Loucy (cell line): ENCODE measurements around the gene RPL39L.

Experiments used
- H2AFZ ChIP-seq: fragments of 200-600 bp; sonication (generic); 2 replicates; pipeline ENCODE4 v1.6.0; 2016; ENCODE audit warnings: antibody characterized with exemption, mild to moderate bottlenecking, low read length, moderate library complexity
- H3F3A ChIP-seq: fragments of 200-600 bp; 2 replicates; pipeline ENCODE4 v1.6.0; 2016; ENCODE audit warnings: antibody characterized with exemption, low read depth, mild to moderate bottlenecking
- H3K27me3 ChIP-seq: fragments of 200-600 bp; sonication (generic); 2 replicates; pipeline ENCODE4 v1.6.1; 2014; ENCODE audit warnings: low read length, mild to moderate bottlenecking; ENCODE audit not compliant: insufficient read depth, poor library complexity, severe bottlenecking
- H3K36me3 ChIP-seq: fragments of 200-600 bp; sonication (generic); 2 replicates; pipeline ENCODE4 v1.6.1; 2016; ENCODE audit warnings: low read length; ENCODE audit not compliant: insufficient read depth
- H3K4me1 ChIP-seq: fragments of 200-600 bp; sonication (generic); 2 replicates; pipeline ENCODE4 v1.5.1; 2014; ENCODE audit warnings: low read length, mild to moderate bottlenecking; ENCODE audit not compliant: insufficient read depth, poor library complexity, severe bottlenecking
- H3K4me2 ChIP-seq: fragments of 200-600 bp; sonication (generic); 2 replicates; pipeline ENCODE4 v1.6.0; 2014; ENCODE audit warnings: antibody characterized with exemption, low read length, low read depth, mild to moderate bottlenecking; ENCODE audit not compliant: poor library complexity, severe bottlenecking
- H3K4me3 ChIP-seq: fragments of 200-600 bp; sonication (generic); 2 replicates; pipeline ENCODE4 v1.5.1; 2014; ENCODE audit warnings: low read length, mild to moderate bottlenecking, mixed read lengths; ENCODE audit not compliant: poor library complexity, severe bottlenecking
- H3K79me2 ChIP-seq: fragments of 200-600 bp; sonication (generic); 2 replicates; pipeline ENCODE4 v1.6.1; 2014; ENCODE audit warnings: low read length; ENCODE audit not compliant: insufficient read depth
- H3K9ac ChIP-seq: fragments of 200-600 bp; sonication (generic); 2 replicates; pipeline ENCODE4 v1.6.0; 2014; ENCODE audit warnings: mild to moderate bottlenecking, low read depth, low read length, moderate library complexity; ENCODE audit not compliant: poor library complexity, severe bottlenecking
- H3K9me2 ChIP-seq: fragments of 200-600 bp; sonication (generic); replicated peaks from 2 replicates; pipeline ENCODE4 v1.6.1; 2016; ENCODE audit warnings: low read depth, low read length, mixed read lengths
- H3K9me3 ChIP-seq: fragments of 200-600 bp; sonication (generic); 2 replicates; pipeline ENCODE4 v1.6.1; 2014; ENCODE audit warnings: mild to moderate bottlenecking, antibody characterized with exemption, low read length, low read depth; ENCODE audit not compliant: insufficient read depth
- H4K20me1 ChIP-seq: fragments of 200-600 bp; sonication (generic); 2 replicates; pipeline ENCODE4 v1.6.0; 2014; ENCODE audit warnings: antibody characterized with exemption, low read length, mild to moderate bottlenecking; ENCODE audit not compliant: insufficient read depth, poor library complexity, severe bottlenecking
- CTCF ChIP-seq: fragments of 200-600 bp; sonication (generic); conservative IDR thresholded peaks from 2 replicates; pipeline ENCODE4 v1.5.1; 2014; ENCODE audit warnings: mild to moderate bottlenecking, antibody characterized with exemption, low read length
- EZH2phosphoT487 ChIP-seq: fragments of 200-600 bp; IDR thresholded peaks from 2 replicates; pipeline ENCODE4 v1.6.1; 2018; ENCODE audit warnings: antibody characterized with exemption, mild to moderate bottlenecking, moderate library complexity, borderline replicate concordance

Gene RPL39L

GRCh38 chr3:187139126-187139894, at the start of gene RPL39L:
Gene RPL39L (minus strand): TSS chr3:187139496. CDS start chr3:187121300, 18,196 bp downstream.
- Histone ChIP-seq H3F3A (no peaks in the 10 kb centered on the region), H3K4me3 (peak within 1 kb of the TSS; percentile 73), H3K9me3 (no peaks in the 10 kb centered on the region), H3K27me3 (no peaks in the 10 kb centered on the region), H3K36me3 (no peaks in the 10 kb centered on the region), H2AFZ (peak within 1 kb of the TSS; percentile 80), H3K9ac (peak within 1 kb of the TSS; percentile 78), H3K4me2 (peak within 1 kb of the TSS; percentile 55), H3K79me2 (peaks cover 14% of the 10 kb centered on the region; the same call in 1 of the 2 replicates), H4K20me1 (no peaks in the 10 kb centered on the region), H3K9me2 (no peaks in the 10 kb centered on the region), H3K4me1 (peaks cover 10% of the 10 kb centered on the region)
- peak; percentile 67 for TF ChIP-seq CTCF
- no peak for TF ChIP-seq EZH2phosphoT487

- Histone ChIP-seq H3K4me1 (no peaks in the 10 kb centered on the region), H3K9me2 (no peaks in the 10 kb centered on the region), H3F3A (no peaks in the 10 kb centered on the region), H3K36me3 (no peaks in the 10 kb centered on the region), H3K9ac (no peak overlapping the region), H2AFZ (no peak overlapping the region), H3K27me3 (no peaks in the 10 kb centered on the region), H3K9me3 (no peaks in the 10 kb centered on the region), H3K4me3 (no peak overlapping the region), H3K79me2 (no peaks in the 10 kb centered on the region), H4K20me1 (no peaks in the 10 kb centered on the region), H3K4me2 (no peak overlapping the region)
- TF ChIP-seq CTCF (no peak), EZH2phosphoT487 (no peak)
Observed at GRCh38 chr3:187188931-187189330, 49.6 kb upstream of the RPL39L start.

DNA sequence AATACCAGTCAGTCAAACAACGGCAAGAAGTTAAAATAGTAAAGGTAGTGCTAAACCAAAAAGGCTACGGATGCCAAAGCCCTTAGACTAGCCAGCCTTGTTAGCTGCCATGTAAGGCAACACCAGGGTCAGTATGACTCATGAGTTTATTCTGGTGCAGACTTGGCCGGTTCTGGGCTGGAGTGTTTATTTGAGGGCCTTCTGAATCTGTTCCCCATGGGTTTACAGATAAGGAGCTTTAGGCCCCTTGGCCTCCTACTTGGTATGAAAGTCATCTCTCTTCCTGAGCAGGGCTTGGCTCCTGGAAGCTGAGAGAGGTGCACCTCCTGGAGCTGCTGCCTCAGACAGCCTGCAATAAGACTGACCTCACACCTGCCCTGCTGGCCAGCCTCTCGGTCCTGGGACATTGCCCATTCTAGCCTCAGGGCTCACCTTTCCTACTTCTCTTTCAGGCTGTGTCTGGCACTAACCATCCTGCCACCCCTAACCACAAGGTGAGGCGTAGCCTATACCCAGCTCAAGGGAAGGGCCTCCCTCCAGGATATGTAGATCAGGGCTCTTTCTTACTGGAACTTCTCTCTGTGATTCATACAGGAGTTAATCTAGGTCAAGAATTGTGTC, 47.6 kb upstream of the RPL39L start:
- H3K36me3 ChIP-seq: no peaks in the 10 kb centered on the region
- H3K4me3 ChIP-seq: no peak overlapping the region
- no peak overlapping the region for H3K4me2 ChIP-seq
- no peaks in the 10 kb centered on the region for H3K27me3 ChIP-seq
- no peaks in the 10 kb centered on the region for H3K9me3 ChIP-seq
- TF ChIP-seq CTCF (no peak), EZH2phosphoT487 (no peak)
- no peaks in the 10 kb centered on the region for H3F3A ChIP-seq
- no peaks in the 10 kb centered on the region for H4K20me1 ChIP-seq
- H3K4me1 ChIP-seq: no peaks in the 10 kb centered on the region
- H3K9ac ChIP-seq: no peak overlapping the region
- no peak overlapping the region for H2AFZ ChIP-seq
- no peaks in the 10 kb centered on the region for H3K9me2 ChIP-seq
- H3K79me2 ChIP-seq: no peaks in the 10 kb centered on the region
